Adrenal gland (tissue), 12 donors: ENCODE results near the gene SNX8. TPM values are rescaled to one million over a fixed set of nuclear protein-coding genes. Genes with fewer than 3 reads are reported as not detected.
"Not testable (repeated sequence)": the region's sequence is repeated elsewhere in the genome, so short reads cannot be mapped to it uniquely, and the experiment has no call there.

Experiments
- DNase-seq, 7 donors: peaks; one replicate each; pipeline ENCODE4 v3.0.0-alpha.2; 2019 to 2020
- H3K27ac ChIP-seq, 5 donors: fragments of 200-600 bp; sonication (generic) in 4 of 5; 1 replicate in 3 of 5; 2 replicates in 2 of 5; pipeline versions ENCODE4 v1.5.1 to v1.8.0; 2016 to 2020; ENCODE audit warnings: mild to moderate bottlenecking in 1 of 5
- H3K27me3 ChIP-seq: fragments of 200-600 bp; 2 replicates; pipeline ENCODE4 v1.8.0; 2021
- H3K36me3 ChIP-seq, 2 donors: fragments of 200-600 bp; replicated peaks in 1 of 2; 1 replicate in 1 of 2; 2 replicates in 1 of 2; pipeline versions ENCODE4 v1.5.1 to v1.8.0; 2018 to 2022
- H3K4me1 ChIP-seq, 2 donors: fragments of 200-600 bp; replicated peaks in 1 of 2; 1 replicate in 1 of 2; 2 replicates in 1 of 2; pipeline versions ENCODE4 v1.5.1 to v1.8.0; 2018 to 2021
- H3K4me3 ChIP-seq, 4 donors: fragments of 200-600 bp; sonication (generic) in 3 of 4; one replicate each; pipeline ENCODE4 v1.5.1; 2016 to 2018
- H3K9me3 ChIP-seq, 3 donors: fragments of 200-600 bp; sonication (generic) in 1 of 3; replicated peaks in 1 of 3; 1 replicate in 2 of 3; 2 replicates in 1 of 3; pipeline versions ENCODE4 v1.5.1 to v1.8.0; 2016 to 2021
- POLR2A ChIP-seq, 2 donors: fragments of 450-650 bp; IDR thresholded peaks; one replicate each; pipeline ENCODE4 v1.6.1; 2017; ENCODE audit warnings: antibody characterized with exemption in 2 of 2, mild to moderate bottlenecking in 2 of 2, moderate library complexity in 1 of 2
- WGBS, 4 donors: extraction: QIAGEN DNeasy Blood & Tissue Kit in 2 of 4; methylation state at CpG; one replicate each; pipeline versions ENCODE4 v1.1.5 to v1.1.7; 2013 to 2017; 5-methylcytosine and 5-hydroxymethylcytosine counted together
- intact Hi-C, 2 donors: fragments of 100-400 bp; cut with DNase I; formaldehyde crosslinking; loops; one replicate each; pipeline versions ENCODE4 v1.14.1 to v1.15.0; 2022 to 2023
- polyA plus RNA-seq, 3 donors: library from polyadenylated mRNA; stranded (reverse); fragments of 200-250 nt in 2 of 3; fragments of 350-450 nt in 1 of 3; fragmentation: Illumina TruSeq in 1 of 3; extraction: RNeasy Lipid Tissue Mini Kit (QIAGEN cat#74804) in 1 of 3; gene quantifications; one replicate each; pipeline ENCODE4 v1.2.3, GENCODE V29; 2013 to 2014
- total RNA-seq, 9 donors: library from RNA; depleted of rRNA in 4 of 9; stranded (reverse); fragments of >200 nt in 4 of 9; fragments of 120-200 nt in 1 of 9; fragmentation: NEBNext Ultra II Directional in 1 of 9; extraction: Animal tissue kit (Norgen Biotek cat#: 25700) in 1 of 9; gene quantifications; one replicate each; pipeline versions ENCODE4 v1.1.0 to v1.2.4, GENCODE V29; 2013 to 2023
- TF ChIP-seq, protein P1 (sequence below), 6 experiments: fragments of 450-650 bp in 4 of 6; fragments of 200-600 bp in 2 of 6; sonication (generic) in 1 of 6; IDR thresholded peaks; 1 replicate in 5 of 6; 2 replicates in 1 of 6; pipeline versions ENCODE4 v1.5.1 to v1.8.0; 2016 to 2021; ENCODE audit warnings: antibody characterized with exemption in 6 of 6, mild to moderate bottlenecking in 2 of 6, moderate library complexity in 1 of 6
- donor health status: healthy with polysubstance abuse.
- donor health status: Bipolar disorder and iron deficiency.
- donor health status: DM: yes; HTN: yes; CAD: no.
- donor health status: DM: no; HTN: no; CAD: no.
- donor health status: DM: no; HTN: no; CAD: no.
- donor health status: DM: yes; HTN: yes; CAD: no.

Gene SNX8
- total and polyA plus RNA-seq, 12 donors: 5.3 to 40.5 (median 25.9) TPM

DNA sequence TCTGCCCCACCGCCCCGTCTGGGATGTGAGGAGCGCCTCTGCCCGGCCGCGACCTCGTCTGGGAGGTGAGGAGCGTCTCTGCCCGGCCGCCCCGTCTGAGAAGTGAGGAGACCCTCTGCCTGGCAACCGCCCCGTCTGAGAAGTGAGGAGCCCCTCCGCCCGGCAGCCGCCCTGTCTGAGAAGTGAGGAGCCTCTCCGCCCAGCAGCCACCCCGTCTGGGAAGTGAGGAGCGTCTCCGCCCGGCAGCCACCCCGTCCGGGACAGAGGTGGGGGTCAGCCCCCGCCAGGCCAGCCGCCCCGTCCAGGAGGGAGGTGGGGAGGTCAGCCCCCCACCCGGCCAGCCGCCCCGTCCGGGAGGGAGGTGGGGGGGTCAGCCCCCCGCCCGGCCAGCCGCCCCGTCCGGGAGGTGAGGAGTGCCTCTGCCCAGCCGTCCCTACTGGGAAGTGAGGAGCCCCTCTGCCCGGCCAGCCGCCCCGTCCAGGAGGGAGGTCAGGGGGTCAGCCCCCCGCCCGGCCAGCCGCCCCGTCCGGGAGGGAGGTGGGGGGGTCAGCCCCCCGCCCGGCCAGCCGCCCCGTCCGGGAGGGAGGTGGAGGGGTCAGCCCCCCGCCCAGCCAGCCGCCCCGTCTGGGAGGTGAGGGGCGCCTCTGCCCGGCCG lies 11.4 kb downstream of the SNX8 start:
- intact Hi-C loops: loop anchor here in 1 of 2 donors (10.0 kb wide), 1 partner anchor 48 kb away; no protein-coding TSS in a partner anchor
- H3K27me3 ChIP-seq, DNase-seq: not testable (repeated sequence)

DNA sequence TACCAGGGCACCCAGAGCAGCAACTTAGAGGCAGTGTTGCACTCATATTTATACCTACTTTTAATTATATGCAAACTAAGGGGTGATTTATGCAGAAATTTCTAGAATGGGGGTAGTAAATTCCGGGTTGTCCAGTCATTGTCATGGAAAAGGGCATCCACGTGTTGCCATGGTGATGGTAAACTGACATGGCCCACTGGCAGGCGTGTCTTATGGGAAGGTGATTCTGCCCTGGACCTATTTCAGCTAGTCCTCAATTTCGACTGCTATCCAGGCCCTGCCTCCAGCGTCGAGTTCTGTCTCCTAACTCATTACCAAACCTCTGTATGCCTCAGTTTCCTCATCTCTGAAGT lies 12.8 kb downstream of the SNX8 start:
- intact Hi-C loops: loop anchor here in 1 of 2 donors (10.0 kb wide), 1 partner anchor 47 kb away; no protein-coding TSS in a partner anchor
- H3K36me3 ChIP-seq: no peaks in the 10 kb centered on the region
- no peaks in the 10 kb centered on the region for H3K4me1 ChIP-seq
- TF ChIP-seq, protein P1, sequence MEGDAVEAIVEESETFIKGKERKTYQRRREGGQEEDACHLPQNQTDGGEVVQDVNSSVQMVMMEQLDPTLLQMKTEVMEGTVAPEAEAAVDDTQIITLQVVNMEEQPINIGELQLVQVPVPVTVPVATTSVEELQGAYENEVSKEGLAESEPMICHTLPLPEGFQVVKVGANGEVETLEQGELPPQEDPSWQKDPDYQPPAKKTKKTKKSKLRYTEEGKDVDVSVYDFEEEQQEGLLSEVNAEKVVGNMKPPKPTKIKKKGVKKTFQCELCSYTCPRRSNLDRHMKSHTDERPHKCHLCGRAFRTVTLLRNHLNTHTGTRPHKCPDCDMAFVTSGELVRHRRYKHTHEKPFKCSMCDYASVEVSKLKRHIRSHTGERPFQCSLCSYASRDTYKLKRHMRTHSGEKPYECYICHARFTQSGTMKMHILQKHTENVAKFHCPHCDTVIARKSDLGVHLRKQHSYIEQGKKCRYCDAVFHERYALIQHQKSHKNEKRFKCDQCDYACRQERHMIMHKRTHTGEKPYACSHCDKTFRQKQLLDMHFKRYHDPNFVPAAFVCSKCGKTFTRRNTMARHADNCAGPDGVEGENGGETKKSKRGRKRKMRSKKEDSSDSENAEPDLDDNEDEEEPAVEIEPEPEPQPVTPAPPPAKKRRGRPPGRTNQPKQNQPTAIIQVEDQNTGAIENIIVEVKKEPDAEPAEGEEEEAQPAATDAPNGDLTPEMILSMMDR (IDR thresholded peaks at IDR 0.05): no peak
- TF ChIP-seq POLR2A (IDR thresholded peaks at IDR 0.05): no peak
- 90 to 95% (median 92%) methylated on average over 6 of the region's 6 CpGs for WGBS, 4 donors
- H3K27me3 ChIP-seq: no peaks in the 10 kb centered on the region
- no peak overlapping the region for H3K4me3 ChIP-seq
- no peaks in the 10 kb centered on the region for H3K9me3 ChIP-seq
- H3K27ac ChIP-seq: no peak overlapping the region
- DNase-seq: no peak

More for the DNA sequence above, 11.4 kb downstream of the SNX8 start:
- WGBS, 4 donors: 93 to 100% (median 94%) methylated on average over 4 to 39 of the region's 55 CpGs
- H3K27ac ChIP-seq, H3K9me3 ChIP-seq, H3K4me1 ChIP-seq, H3K36me3 ChIP-seq, H3K4me3 ChIP-seq: not testable (repeated sequence)

DNA sequence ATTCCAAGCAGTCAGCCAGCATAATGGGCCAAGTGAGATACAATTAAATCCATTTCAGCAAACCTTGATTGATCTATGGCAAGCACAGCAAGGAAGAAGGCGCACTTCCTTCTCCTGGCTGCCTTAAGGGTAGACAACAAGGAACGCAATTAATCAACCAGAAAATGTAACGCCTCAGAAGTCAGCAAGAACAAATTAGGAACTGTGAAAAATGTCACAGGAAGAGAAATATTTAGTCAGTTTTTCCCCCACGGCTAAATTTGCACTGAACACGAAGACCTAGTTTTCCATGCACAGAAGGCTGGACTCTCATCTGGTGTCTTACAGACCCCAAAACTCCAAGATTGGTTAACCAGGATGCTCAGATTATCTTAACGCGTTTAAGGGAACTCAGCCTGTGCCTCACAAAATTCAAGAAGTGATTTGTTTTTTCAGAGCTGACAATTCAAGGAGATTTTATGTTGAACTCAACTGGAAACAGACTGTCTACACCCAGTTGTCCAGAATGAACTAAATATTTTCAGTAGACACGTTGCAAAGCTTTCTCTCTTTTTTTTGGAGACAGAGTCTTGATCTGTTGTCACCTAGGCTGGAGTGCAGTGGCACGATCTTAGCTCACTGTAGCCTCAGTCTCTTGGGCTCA lies 14.2 kb downstream of the SNX8 start:
- DNase-seq: peak in 1 of 7 donors; percentile 10
- Histone ChIP-seq H3K36me3 (no peaks in the 10 kb centered on the region), H3K4me1 (no peaks in the 10 kb centered on the region), H3K27ac (peak overlapping the region in 3 of 5 donors; percentile 15 to 87 (median 70)), H3K27me3 (no peaks in the 10 kb centered on the region), H3K9me3 (no peaks in the 10 kb centered on the region), H3K4me3 (peak overlapping the region in 1 of 4 donors; percentile 15)
- 60 to 72% (median 63%) methylated on average over 9 of the region's 9 CpGs for WGBS, 4 donors
- intact Hi-C loops: loop anchor here in 1 of 2 donors (10.0 kb wide), 1 partner anchor 45 kb away; no protein-coding TSS in a partner anchor
- TF ChIP-seq, protein P1 (IDR thresholded peaks at IDR 0.05): no peak
- TF ChIP-seq POLR2A (IDR thresholded peaks at IDR 0.05): no peak

DNA sequence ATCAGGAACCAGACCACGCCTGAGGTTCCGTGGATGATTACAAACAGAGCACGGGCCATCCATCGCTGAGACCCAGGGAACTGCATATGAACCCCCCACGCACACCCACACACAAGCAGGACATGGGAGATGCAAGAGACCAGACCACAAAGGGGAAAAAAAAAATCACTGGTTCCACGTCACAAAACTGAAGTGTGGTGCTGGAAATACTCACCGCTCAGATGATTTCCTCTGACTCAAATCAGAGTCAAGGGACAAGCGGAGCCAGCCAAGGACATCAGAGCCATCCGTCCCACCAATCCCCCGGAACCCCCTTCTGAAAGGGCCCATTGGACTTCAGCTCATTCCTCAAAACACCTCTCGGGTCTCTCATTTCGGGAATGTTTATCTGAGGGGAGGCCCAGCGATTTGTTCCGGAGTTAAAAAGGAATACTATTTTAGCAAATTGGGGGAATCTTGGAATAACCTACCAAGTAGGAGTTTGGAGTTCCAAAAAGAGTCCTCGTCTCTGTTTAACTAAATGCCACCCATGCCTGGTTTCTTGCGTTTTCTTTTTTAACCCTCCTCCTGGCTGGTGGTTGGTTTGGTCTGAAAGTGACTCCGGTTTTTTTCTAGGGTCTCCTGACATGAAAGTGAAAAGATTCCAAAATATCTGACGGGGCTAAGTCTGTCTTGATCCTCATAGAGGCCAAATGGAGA lies 15.0 kb downstream of the SNX8 start:
- Histone ChIP-seq H3K27me3 (no peaks in the 10 kb centered on the region), H3K36me3 (no peaks in the 10 kb centered on the region), H3K9me3 (no peaks in the 10 kb centered on the region), H3K4me1 (no peaks in the 10 kb centered on the region), H3K4me3 (peak overlapping the region in 1 of 4 donors; percentile 15), H3K27ac (peak overlapping the region in 4 of 5 donors; percentile 15 to 87 (median 56))
- WGBS, 4 donors: 68 to 75% (median 74%) methylated on average over 18 of the region's 18 CpGs
- intact Hi-C loops: no loop called here
- DNase-seq: peak in 4 of 7 donors; percentile 22 to 55 (median 40)
- TF ChIP-seq, protein P1 (IDR thresholded peaks at IDR 0.05): no peak
- TF ChIP-seq POLR2A (IDR thresholded peaks at IDR 0.05): no peak
